Vagina (tissue), 2 donors: ENCODE data around the gene STOML1.

Experiments
- POLR2A ChIP-seq, 2 donors: fragments of 450-650 bp; IDR thresholded peaks; one replicate each; pipeline ENCODE4 v1.6.1; 2017; ENCODE audit warnings: antibody characterized with exemption in 2 of 2, mild to moderate bottlenecking in 2 of 2, moderate library complexity in 2 of 2
- TF ChIP-seq, protein P1 (sequence below), 3 experiments: fragments of 450-650 bp in 2 of 3; fragments of 200-600 bp in 1 of 3; sonication (generic) in 1 of 3; IDR thresholded peaks; one replicate each; pipeline ENCODE4 v1.5.1; 2017 to 2019; ENCODE audit warnings: antibody characterized with exemption in 3 of 3, mild to moderate bottlenecking in 2 of 3, moderate library complexity in 2 of 3

DNA sequence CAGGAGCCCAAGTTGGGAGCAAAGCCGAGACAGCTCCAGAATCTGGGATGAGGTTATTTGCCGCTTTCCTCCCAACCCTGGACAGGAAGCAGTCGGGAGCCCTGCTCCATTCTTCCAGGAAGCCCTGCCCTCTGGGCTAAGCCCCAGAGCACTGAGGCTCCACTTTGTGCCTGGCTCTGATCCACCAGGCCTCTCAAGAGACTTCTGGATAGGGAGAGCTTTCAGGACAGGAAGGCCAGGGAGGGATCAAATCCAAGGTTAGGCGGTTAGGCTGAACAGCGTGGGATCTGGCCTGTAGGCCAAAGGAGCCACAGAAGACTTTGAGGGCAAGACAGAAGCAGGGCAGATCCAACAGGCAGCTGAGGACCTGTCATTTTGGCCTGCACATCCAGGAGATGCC lies 835 bp downstream of the STOML1 start:
- TF ChIP-seq POLR2A (IDR thresholded peaks at IDR 0.05), result no peak
- TF ChIP-seq, protein P1, sequence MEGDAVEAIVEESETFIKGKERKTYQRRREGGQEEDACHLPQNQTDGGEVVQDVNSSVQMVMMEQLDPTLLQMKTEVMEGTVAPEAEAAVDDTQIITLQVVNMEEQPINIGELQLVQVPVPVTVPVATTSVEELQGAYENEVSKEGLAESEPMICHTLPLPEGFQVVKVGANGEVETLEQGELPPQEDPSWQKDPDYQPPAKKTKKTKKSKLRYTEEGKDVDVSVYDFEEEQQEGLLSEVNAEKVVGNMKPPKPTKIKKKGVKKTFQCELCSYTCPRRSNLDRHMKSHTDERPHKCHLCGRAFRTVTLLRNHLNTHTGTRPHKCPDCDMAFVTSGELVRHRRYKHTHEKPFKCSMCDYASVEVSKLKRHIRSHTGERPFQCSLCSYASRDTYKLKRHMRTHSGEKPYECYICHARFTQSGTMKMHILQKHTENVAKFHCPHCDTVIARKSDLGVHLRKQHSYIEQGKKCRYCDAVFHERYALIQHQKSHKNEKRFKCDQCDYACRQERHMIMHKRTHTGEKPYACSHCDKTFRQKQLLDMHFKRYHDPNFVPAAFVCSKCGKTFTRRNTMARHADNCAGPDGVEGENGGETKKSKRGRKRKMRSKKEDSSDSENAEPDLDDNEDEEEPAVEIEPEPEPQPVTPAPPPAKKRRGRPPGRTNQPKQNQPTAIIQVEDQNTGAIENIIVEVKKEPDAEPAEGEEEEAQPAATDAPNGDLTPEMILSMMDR (IDR thresholded peaks at IDR 0.05), result no peak
